ENCODE data around the gene ETV3L.

- TF ChIP-seq CTCF (IDR thresholded peaks at IDR 0.05; ENCODE audit: insufficient read depth, low read depth, low read length) = no peak
- no peak for TF ChIP-seq EZH2 (IDR thresholded peaks at IDR 0.05; ENCODE audit: insufficient read depth, low read length)
These were observed 12.0 kb upstream of the ETV3L start for GRCh38 chr1:157111396-157112165.
